ENCODE results near the gene TXNRD1.

The TXNRD1 gene

GRCh38 chr12:104340177-104340576 lies 124.6 kb downstream of the TXNRD1 start:
- Histone ChIP-seq H3K4me3 (replicated peaks; ENCODE audit: insufficient read depth, low read length) (no peak overlapping the region), H3K27me3 (ENCODE audit: insufficient read depth, poor library complexity, severe bottlenecking) (no peaks in the 10 kb centered on the region), H3K27ac (replicated peaks) (no peak overlapping the region)
- DNase-seq (ENCODE audit: low read depth in 1 of 2, low spot score in 1 of 2) = no peak
- TF ChIP-seq POLR2AphosphoS5 (IDR thresholded peaks at IDR 0.05; ENCODE audit: low read depth) (no peak), SPI1 (IDR thresholded peaks at IDR 0.05; ENCODE audit: borderline replicate concordance, low read depth) (no peak), GABPA (IDR thresholded peaks at IDR 0.05; ENCODE audit: low read depth) (no peak), CTCF (IDR thresholded peaks at IDR 0.05; ENCODE audit: insufficient read depth, low read length) (no peak)
- TF ChIP-seq, protein P1, sequence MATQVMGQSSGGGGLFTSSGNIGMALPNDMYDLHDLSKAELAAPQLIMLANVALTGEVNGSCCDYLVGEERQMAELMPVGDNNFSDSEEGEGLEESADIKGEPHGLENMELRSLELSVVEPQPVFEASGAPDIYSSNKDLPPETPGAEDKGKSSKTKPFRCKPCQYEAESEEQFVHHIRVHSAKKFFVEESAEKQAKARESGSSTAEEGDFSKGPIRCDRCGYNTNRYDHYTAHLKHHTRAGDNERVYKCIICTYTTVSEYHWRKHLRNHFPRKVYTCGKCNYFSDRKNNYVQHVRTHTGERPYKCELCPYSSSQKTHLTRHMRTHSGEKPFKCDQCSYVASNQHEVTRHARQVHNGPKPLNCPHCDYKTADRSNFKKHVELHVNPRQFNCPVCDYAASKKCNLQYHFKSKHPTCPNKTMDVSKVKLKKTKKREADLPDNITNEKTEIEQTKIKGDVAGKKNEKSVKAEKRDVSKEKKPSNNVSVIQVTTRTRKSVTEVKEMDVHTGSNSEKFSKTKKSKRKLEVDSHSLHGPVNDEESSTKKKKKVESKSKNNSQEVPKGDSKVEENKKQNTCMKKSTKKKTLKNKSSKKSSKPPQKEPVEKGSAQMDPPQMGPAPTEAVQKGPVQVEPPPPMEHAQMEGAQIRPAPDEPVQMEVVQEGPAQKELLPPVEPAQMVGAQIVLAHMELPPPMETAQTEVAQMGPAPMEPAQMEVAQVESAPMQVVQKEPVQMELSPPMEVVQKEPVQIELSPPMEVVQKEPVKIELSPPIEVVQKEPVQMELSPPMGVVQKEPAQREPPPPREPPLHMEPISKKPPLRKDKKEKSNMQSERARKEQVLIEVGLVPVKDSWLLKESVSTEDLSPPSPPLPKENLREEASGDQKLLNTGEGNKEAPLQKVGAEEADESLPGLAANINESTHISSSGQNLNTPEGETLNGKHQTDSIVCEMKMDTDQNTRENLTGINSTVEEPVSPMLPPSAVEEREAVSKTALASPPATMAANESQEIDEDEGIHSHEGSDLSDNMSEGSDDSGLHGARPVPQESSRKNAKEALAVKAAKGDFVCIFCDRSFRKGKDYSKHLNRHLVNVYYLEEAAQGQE (IDR thresholded peaks at IDR 0.05; ENCODE audit: insufficient replicate concordance, low read depth) = no peak

- no peak for TF ChIP-seq CTCF (IDR thresholded peaks at IDR 0.05; ENCODE audit: insufficient read depth, low read length)
- TF ChIP-seq POLR2AphosphoS5 (IDR thresholded peaks at IDR 0.05; ENCODE audit: low read depth) = no peak
- TF ChIP-seq, protein P1 (IDR thresholded peaks at IDR 0.05; ENCODE audit: insufficient replicate concordance, low read depth) = no peak
- TF ChIP-seq SPI1 (IDR thresholded peaks at IDR 0.05; ENCODE audit: borderline replicate concordance, low read depth) = no peak
- no peak for TF ChIP-seq GABPA (IDR thresholded peaks at IDR 0.05; ENCODE audit: low read depth)
- Histone ChIP-seq H3K4me3 (replicated peaks; ENCODE audit: insufficient read depth, low read length) (no peak overlapping the region), H3K27ac (replicated peaks) (no peak overlapping the region), H3K27me3 (ENCODE audit: insufficient read depth, poor library complexity, severe bottlenecking) (no peaks in the 10 kb centered on the region)
- no peak for DNase-seq (ENCODE audit: low read depth in 1 of 2, low spot score in 1 of 2)
Observed at GRCh38 chr12:104340925-104341611, 125.5 kb downstream of the TXNRD1 start.

- no peak overlapping the region for H3K27ac ChIP-seq (replicated peaks)
- H3K4me3 ChIP-seq (replicated peaks; ENCODE audit: insufficient read depth, low read length) = no peak overlapping the region
- H3K27me3 ChIP-seq (ENCODE audit: insufficient read depth, poor library complexity, severe bottlenecking) = no peaks in the 10 kb centered on the region
- no peak for DNase-seq (ENCODE audit: low read depth in 1 of 2, low spot score in 1 of 2)
- TF ChIP-seq SPI1 (IDR thresholded peaks at IDR 0.05; ENCODE audit: borderline replicate concordance, low read depth) = no peak
Observed at GRCh38 chr12:104342147-104342546, 126.6 kb downstream of the TXNRD1 start.

DNA sequence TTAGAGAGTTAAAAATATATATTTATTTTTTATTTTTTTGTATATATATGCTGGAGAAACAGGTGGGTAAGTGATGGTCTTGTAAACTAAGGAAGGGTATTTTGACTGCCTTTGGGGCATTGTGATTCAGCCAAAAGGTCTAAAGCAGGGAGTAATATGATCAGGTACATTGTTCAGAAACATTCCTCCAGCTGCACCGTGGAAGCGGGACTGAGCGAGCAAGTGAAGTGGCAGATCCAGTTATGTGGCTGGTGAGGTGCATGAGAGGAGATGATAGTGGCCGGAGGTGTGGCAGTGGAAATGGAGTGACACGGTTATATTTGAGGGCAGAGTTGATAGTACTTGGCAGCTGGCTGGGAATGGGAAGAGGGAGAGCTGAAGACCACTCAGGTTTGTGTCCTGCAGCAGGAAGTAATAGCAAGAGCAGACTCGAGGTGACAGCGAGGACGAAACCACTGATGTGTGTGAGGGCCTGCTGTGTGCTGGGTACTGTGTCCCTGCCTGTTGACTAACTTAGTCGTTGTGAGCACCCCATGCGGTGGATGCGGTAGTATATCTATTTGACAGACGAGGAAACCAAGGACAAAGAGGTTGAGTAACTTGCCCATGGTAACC lies 127.2 kb downstream of the TXNRD1 start:
- Histone ChIP-seq H3K27ac (replicated peaks) (no peak overlapping the region), H3K4me3 (replicated peaks; ENCODE audit: insufficient read depth, low read length) (no peak overlapping the region), H3K27me3 (ENCODE audit: insufficient read depth, poor library complexity, severe bottlenecking) (no peaks in the 10 kb centered on the region)
- no peak for DNase-seq (ENCODE audit: low read depth in 1 of 2, low spot score in 1 of 2)
- no peak for TF ChIP-seq SPI1 (IDR thresholded peaks at IDR 0.05; ENCODE audit: borderline replicate concordance, low read depth)
- 0 out of 2 replicates have a peak, but pooled peaks have one; percentile 24 for TF ChIP-seq POLR2AphosphoS5 (IDR thresholded peaks at IDR 0.05; ENCODE audit: low read depth)

All from HL-60 (cell line).